Measurements from ENCODE around the gene TECTB. TPM values are rescaled to one million over a fixed set of nuclear protein-coding genes. Genes with fewer than 3 reads are reported as not detected.

TECTB gene
- total RNA-seq, 1 experiment from 2014 or later: not detected

GRCh38 chr10:112353046-112353445 lies 69.8 kb downstream of the TECTB start:
- Mint-ChIP-seq H3K4me1 (ENCODE audit: low read depth, unreplicated experiment) (no peaks in the 10 kb centered on the region), H3K9me3 (ENCODE audit: low read depth, unreplicated experiment) (no peaks in the 10 kb centered on the region), H3K27me3 (ENCODE audit: unreplicated experiment) (no peaks in the 10 kb centered on the region), H3K27ac (ENCODE audit: unreplicated experiment) (no peak overlapping the region), H3K4me3 (ENCODE audit: low read depth, unreplicated experiment) (no peak overlapping the region), H3K36me3 (ENCODE audit: insufficient read depth, unreplicated experiment) (no peaks in the 10 kb centered on the region)
- no TSS peak for BruUV-seq (replicated peaks)
- intact Hi-C loops (cut with micrococcal nuclease; ENCODE audit: unreplicated experiment): no loop called here
- CTCF ChIA-PET: no interaction called here
- TF ChIP-seq CTCF (IDR thresholded peaks at IDR 0.05; ENCODE audit: unreplicated experiment): no peak
- DNase-seq: no peak

Small RNA genes within 50 kb of the gene (microRNA-seq; reads per million reads assigned to microRNA genes)
- gene MIR6715A (not detected), gene MIR6715B (not detected)

Other genes starting within 250 kb of the TECTB start
- gene GPAM, start 99.6 kb upstream of the TECTB start, total RNA-seq (2022): 6.5 and 7.5 TPM in 2 replicates
- 35.3 and 59.2 TPM in 2 replicates for gene ACSL5, start 90.7 kb downstream of the TECTB start, total RNA-seq (2022)
- gene ZDHHC6, start 163.5 kb downstream of the TECTB start, total RNA-seq (2022): 25.7 and 28.7 TPM in 2 replicates
- gene VTI1A, start 163.8 kb downstream of the TECTB start, total RNA-seq (2022): 26.5 and 28.6 TPM in 2 replicates

All from Calu3 (cell line).